ENCODE results near the gene MALRD1. TPM values are rescaled to one million over a fixed set of nuclear protein-coding genes. Genes with fewer than 3 reads are reported as not detected.

The MALRD1 gene
- total RNA-seq, 6 experiments from 2014 or later = 0.29 to 0.49 (median 0.34) TPM; not detected in 2

DNA sequence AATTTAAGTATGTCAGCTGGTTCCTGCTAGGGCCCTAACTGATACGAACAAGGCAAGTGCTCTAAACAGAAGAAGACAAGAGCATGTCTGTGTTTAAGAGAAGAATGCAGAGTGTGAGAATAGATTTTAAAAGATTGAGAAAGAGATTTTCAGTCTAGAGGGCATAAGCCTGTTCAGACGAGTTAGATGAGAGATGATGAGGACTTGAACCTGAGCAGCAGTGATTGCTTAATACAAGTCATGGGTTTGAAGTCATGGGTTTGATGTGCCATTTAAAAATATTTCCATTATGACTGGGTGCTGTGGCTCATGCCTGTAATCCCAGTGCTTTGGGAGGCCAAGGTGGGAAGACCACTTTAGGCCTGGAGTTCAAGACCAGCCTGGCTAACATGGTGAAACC is 658.8 kb downstream of the MALRD1 start:
- WGBS (ENCODE audit: insufficient coverage, low coverage, low lambda C conversion rate, missing lambda C conversion rate) = 65% methylated on average over 2 of the region's 2 CpGs
- no peak for TF ChIP-seq POLR2A (IDR thresholded peaks at IDR 0.05)
- TF ChIP-seq, protein P1, sequence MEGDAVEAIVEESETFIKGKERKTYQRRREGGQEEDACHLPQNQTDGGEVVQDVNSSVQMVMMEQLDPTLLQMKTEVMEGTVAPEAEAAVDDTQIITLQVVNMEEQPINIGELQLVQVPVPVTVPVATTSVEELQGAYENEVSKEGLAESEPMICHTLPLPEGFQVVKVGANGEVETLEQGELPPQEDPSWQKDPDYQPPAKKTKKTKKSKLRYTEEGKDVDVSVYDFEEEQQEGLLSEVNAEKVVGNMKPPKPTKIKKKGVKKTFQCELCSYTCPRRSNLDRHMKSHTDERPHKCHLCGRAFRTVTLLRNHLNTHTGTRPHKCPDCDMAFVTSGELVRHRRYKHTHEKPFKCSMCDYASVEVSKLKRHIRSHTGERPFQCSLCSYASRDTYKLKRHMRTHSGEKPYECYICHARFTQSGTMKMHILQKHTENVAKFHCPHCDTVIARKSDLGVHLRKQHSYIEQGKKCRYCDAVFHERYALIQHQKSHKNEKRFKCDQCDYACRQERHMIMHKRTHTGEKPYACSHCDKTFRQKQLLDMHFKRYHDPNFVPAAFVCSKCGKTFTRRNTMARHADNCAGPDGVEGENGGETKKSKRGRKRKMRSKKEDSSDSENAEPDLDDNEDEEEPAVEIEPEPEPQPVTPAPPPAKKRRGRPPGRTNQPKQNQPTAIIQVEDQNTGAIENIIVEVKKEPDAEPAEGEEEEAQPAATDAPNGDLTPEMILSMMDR (IDR thresholded peaks at IDR 0.05) = no peak
- no peak overlapping the region for H3K27ac ChIP-seq
- no peak for ATAC-seq
- no peak for DNase-seq
- no peaks in the 10 kb centered on the region for H3K27me3 ChIP-seq
- H3K9me3 ChIP-seq = no peaks in the 10 kb centered on the region
- H3K36me3 ChIP-seq = no peaks in the 10 kb centered on the region
- no peak overlapping the region for H3K4me3 ChIP-seq
- no peaks in the 10 kb centered on the region for H3K4me1 ChIP-seq
- intact Hi-C loops (cut with DNase I) = no loop called here

DNA sequence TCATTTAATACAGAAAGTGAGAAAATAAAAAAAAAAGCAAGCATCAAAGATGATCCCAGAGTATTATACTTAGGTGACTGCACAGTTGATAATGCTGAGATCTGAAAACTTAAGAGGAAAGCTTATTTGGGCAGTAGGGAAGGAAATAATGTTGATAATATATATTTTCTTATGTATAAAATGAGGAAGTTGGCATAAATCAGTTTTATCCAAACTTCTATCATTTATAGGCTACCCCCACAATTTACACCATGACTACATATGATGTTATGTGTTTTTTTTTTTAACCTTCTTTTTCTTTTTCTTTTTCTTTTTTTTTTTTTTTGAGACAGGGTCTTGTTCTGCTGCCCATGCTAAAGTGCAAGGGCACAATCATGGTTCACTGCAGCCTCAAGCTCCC is 659.4 kb downstream of the MALRD1 start:
- no peak for TF ChIP-seq POLR2A (IDR thresholded peaks at IDR 0.05)
- TF ChIP-seq, protein P1 (IDR thresholded peaks at IDR 0.05) = no peak
- Histone ChIP-seq H3K9me3 (no peaks in the 10 kb centered on the region), H3K4me1 (no peaks in the 10 kb centered on the region), H3K4me3 (no peak overlapping the region), H3K36me3 (no peaks in the 10 kb centered on the region), H3K27me3 (no peaks in the 10 kb centered on the region), H3K27ac (no peak overlapping the region)
- ATAC-seq (no peak), DNase-seq (no peak)
- intact Hi-C loops (cut with DNase I) = no loop called here

DNA sequence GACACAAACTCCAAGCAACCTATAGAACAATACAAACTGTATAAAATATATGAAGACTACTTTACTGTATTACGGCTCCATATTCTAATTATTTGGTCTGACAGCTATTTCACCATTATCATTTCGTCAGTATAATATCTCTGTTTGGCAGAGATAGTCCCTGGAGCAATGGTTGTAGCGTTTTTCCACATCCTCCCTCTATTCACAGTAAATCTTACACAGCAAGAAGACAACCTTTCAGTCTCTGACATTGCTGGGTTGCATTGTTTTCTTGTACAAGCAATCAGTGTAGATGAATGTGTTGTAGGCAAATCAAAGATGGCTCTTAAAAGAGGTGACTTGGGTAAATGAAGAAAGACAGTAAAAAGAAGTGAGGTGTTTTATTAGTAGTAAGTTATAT is 662.0 kb downstream of the MALRD1 start:
- intact Hi-C loops (cut with DNase I) = no loop called here

DNA sequence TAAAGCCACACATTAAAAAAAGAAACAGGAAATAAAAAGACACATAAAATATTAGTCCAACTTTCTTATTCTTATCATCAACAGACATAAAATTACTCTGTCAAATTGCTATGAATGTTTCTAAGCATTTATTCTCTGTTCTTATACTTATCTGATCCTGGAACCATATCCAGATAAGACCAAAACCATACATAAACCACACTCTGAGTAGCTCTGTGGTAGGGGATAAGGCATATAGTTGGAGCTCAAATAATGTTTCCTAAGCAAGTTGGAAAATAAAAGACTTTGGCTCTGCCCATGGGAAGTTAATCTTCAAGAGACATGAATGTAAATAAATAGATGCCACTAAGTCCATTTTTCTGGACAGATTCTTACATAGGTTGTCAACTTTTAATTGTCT is 664.6 kb downstream of the MALRD1 start:
- no peaks in the 10 kb centered on the region for H3K9me3 ChIP-seq
- H3K27me3 ChIP-seq = no peaks in the 10 kb centered on the region
- no peak for ATAC-seq
- H3K4me3 ChIP-seq = no peak overlapping the region
- TF ChIP-seq POLR2A (IDR thresholded peaks at IDR 0.05) = no peak
- TF ChIP-seq, protein P1 (IDR thresholded peaks at IDR 0.05) = no peak
- no peak for DNase-seq
- H3K27ac ChIP-seq = no peak overlapping the region
- no peaks in the 10 kb centered on the region for H3K36me3 ChIP-seq
- intact Hi-C loops (cut with DNase I) = no loop called here
- no peaks in the 10 kb centered on the region for H3K4me1 ChIP-seq

More for the DNA sequence above, 662.0 kb downstream of the MALRD1 start:
- ATAC-seq (no peak), DNase-seq (no peak)
- Histone ChIP-seq H3K36me3 (no peaks in the 10 kb centered on the region), H3K4me1 (no peaks in the 10 kb centered on the region), H3K4me3 (no peak overlapping the region), H3K9me3 (no peaks in the 10 kb centered on the region), H3K27ac (no peak overlapping the region), H3K27me3 (no peaks in the 10 kb centered on the region)
- TF ChIP-seq, protein P1 (IDR thresholded peaks at IDR 0.05) = no peak
- no peak for TF ChIP-seq POLR2A (IDR thresholded peaks at IDR 0.05)
- 36% methylated on average over 3 of the region's 3 CpGs for WGBS (ENCODE audit: insufficient coverage, low coverage, low lambda C conversion rate, missing lambda C conversion rate)

DNA sequence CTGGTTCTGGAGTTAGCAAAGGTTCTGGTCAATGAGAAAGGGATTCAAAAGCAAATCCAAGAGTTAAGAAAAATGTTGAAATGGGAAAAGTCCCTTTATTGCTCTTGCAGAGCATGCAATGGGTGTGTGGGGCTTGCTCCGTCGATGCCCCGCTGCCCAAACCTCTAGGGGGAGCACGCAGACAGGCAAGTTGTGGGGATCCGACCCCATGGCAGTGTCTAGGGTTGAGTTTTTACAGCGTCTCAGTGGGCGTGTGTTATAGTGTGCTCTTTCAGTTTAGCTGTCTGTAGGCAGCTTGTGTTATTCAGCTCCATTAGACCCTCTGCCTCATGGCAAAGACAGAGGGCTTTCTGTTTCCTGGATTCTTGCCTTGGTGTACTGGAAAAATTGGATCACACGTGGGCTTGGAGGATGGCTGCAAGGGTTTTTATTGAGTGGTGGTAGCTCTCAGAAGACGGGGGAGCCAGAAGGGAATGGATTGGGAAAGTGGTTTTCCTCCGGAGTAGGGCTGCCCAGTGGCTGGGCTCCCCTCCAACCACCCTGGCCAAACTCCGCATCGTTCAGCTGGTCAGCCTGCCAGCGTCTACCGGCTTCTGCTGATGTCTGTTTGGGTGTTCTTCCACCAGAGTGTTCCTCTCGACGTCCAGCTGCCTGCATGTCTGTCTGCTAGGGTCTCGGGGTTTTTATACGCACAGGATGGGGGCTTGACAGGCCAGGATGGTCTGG is 665.4 kb downstream of the MALRD1 start:
- WGBS (ENCODE audit: insufficient coverage, low coverage, low lambda C conversion rate, missing lambda C conversion rate) = 54% methylated on average over 5 of the region's 18 CpGs
- DNase-seq (no peak), ATAC-seq (no peak)
- Histone ChIP-seq H3K36me3 (no peaks in the 10 kb centered on the region), H3K4me3 (no peak overlapping the region), H3K27me3 (no peaks in the 10 kb centered on the region), H3K27ac (no peak overlapping the region), H3K9me3 (no peaks in the 10 kb centered on the region), H3K4me1 (no peaks in the 10 kb centered on the region)
- TF ChIP-seq POLR2A (IDR thresholded peaks at IDR 0.05) = no peak
- TF ChIP-seq, protein P1 (IDR thresholded peaks at IDR 0.05) = peak in 1 of 4 donors; percentile 12
- intact Hi-C loops (cut with DNase I) = no loop called here

Measured in right lobe of liver (tissue), 6 donors.